Panc1 (cell line): ENCODE measurements around the gene PDE4B.

Experiments used
- POLR2AphosphoS5 ChIP-seq: IDR thresholded peaks from 2 replicates; pipeline ENCODE4 v1.6.1; 2012; ENCODE audit warnings: mild to moderate bottlenecking, low read depth, low read length, moderate library complexity
- TCF7L2 ChIP-seq: IDR thresholded peaks from 2 replicates; pipeline ENCODE4 v1.6.1; 2011; ENCODE audit warnings: mild to moderate bottlenecking, low read depth, low read length, inconsistent platforms
- TF ChIP-seq, protein P1 (sequence below): fragments of 450-650 bp; IDR thresholded peaks from 2 replicates; pipeline ENCODE4 v1.5.1; 2017; ENCODE audit warnings: mild to moderate bottlenecking

GRCh38 chr1:65997693-65998092 lies 205.0 kb downstream of the PDE4B start:
- TF ChIP-seq, protein P1, sequence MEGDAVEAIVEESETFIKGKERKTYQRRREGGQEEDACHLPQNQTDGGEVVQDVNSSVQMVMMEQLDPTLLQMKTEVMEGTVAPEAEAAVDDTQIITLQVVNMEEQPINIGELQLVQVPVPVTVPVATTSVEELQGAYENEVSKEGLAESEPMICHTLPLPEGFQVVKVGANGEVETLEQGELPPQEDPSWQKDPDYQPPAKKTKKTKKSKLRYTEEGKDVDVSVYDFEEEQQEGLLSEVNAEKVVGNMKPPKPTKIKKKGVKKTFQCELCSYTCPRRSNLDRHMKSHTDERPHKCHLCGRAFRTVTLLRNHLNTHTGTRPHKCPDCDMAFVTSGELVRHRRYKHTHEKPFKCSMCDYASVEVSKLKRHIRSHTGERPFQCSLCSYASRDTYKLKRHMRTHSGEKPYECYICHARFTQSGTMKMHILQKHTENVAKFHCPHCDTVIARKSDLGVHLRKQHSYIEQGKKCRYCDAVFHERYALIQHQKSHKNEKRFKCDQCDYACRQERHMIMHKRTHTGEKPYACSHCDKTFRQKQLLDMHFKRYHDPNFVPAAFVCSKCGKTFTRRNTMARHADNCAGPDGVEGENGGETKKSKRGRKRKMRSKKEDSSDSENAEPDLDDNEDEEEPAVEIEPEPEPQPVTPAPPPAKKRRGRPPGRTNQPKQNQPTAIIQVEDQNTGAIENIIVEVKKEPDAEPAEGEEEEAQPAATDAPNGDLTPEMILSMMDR = no peak
- no peak for TF ChIP-seq TCF7L2
- no peak for TF ChIP-seq POLR2AphosphoS5
